Measurements from ENCODE around the gene GPC6.

Gene GPC6

DNA sequence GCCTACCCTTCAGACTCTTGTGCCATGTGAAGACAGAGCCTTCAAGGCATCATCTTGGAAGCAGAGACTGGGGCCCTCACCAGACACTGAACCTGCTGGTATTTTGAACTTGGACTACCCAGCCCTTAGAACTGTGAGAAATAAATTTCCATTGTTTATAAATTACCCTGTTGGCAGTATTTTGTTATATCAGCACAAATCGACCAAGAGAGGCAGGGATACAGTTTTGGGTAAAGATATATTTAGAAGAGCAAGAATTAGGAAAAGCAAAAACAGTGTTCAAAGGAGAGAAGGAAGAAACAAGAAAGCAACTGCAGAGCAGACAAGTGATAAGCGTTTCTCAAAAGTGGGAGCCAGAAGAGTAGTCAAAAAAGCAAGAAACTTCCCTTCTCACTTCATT is 652.1 kb downstream of the GPC6 start:
- no peak for DNase-seq (ENCODE audit: extremely low spot score)
- CTCF ChIA-PET = no interaction called here
- TF ChIP-seq BHLHE40 (IDR thresholded peaks at IDR 0.05; ENCODE audit: borderline replicate concordance) (no peak), ZNF384 (IDR thresholded peaks at IDR 0.05) (no peak), ELF4 (IDR thresholded peaks at IDR 0.05) (no peak), L3MBTL2 (conservative IDR thresholded peaks at IDR 0.05) (no peak), HDGF (IDR thresholded peaks at IDR 0.05; ENCODE audit: borderline replicate concordance) (no peak), FOXA1 (IDR thresholded peaks at IDR 0.05) (no peak)

DNA sequence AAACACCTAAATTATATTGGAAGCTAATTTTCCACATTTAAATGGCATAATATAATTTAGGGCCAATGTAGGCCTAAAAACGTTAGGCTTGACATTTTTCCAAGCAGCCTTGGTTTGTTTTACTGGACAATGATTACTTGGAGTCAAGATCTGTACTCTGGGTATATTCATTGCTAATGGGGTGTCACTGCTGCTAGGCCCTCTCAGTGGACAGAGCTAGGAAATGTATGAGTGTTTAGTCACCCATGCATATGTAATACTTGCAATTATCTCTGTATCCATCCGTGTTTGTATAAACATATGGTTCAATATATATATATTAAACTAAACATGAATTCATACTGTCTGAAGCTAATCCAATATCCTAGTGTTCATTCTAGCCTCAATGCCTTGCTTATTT is 654.8 kb downstream of the GPC6 start:
- no peak for DNase-seq (ENCODE audit: extremely low spot score)
- POLR2A ChIA-PET = no interaction called here
- TF ChIP-seq CTBP1 (IDR thresholded peaks at IDR 0.05; ENCODE audit: borderline replicate concordance) (no peak), L3MBTL2 (conservative IDR thresholded peaks at IDR 0.05) (no peak), LEF1 (IDR thresholded peaks at IDR 0.05; ENCODE audit: borderline replicate concordance) (no peak), SUZ12 (IDR thresholded peaks at IDR 0.05) (no peak), TARDBP (IDR thresholded peaks at IDR 0.05) (no peak), FOXM1 (IDR thresholded peaks at IDR 0.05; ENCODE audit: borderline replicate concordance) (no peak), HDGF (IDR thresholded peaks at IDR 0.05; ENCODE audit: borderline replicate concordance) (no peak), NFRKB (IDR thresholded peaks at IDR 0.05) (no peak), BHLHE40 (IDR thresholded peaks at IDR 0.05; ENCODE audit: borderline replicate concordance) (no peak), SP1 (IDR thresholded peaks at IDR 0.05) (no peak), ELF4 (IDR thresholded peaks at IDR 0.05) (no peak), FOXK2 (IDR thresholded peaks at IDR 0.05) (no peak), ARNT (IDR thresholded peaks at IDR 0.05) (no peak), ZNF384 (IDR thresholded peaks at IDR 0.05) (no peak), FOXA1 (IDR thresholded peaks at IDR 0.05) (no peak)
- TF ChIP-seq, protein P1, sequence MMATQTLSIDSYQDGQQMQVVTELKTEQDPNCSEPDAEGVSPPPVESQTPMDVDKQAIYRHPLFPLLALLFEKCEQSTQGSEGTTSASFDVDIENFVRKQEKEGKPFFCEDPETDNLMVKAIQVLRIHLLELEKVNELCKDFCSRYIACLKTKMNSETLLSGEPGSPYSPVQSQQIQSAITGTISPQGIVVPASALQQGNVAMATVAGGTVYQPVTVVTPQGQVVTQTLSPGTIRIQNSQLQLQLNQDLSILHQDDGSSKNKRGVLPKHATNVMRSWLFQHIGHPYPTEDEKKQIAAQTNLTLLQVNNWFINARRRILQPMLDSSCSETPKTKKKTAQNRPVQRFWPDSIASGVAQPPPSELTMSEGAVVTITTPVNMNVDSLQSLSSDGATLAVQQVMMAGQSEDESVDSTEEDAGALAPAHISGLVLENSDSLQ (IDR thresholded peaks at IDR 0.05) = no peak
- CTCF ChIA-PET = no interaction called here

More for the DNA sequence above, 652.1 kb downstream of the GPC6 start:
- POLR2A ChIA-PET = no interaction called here

DNA sequence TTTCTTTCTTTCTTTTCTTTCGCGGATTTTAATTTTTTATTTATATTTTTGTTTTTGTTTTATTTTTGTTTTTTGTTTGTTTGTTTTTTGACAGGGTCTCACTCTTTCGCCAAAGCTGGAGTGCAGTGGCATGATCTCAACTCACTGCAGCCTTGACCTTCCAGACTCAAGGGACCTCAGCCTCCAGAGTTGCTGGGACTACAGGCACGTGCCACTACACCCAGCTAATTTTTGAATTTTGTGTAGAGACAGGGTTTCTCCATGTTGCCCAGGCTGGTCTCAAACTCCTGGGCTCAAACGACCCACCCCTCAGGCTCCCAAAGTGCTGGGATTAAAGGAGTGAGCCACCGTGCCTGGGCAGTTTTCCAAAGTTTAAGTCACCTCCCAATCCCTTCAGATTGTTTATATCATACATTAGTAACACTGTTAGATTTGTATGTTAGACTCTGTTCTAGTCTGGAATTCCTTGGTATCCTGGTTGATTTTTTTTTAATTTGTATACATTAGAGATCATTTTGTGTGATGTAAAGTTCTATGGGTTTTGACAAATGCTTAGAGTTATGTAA is 655.6 kb downstream of the GPC6 start:
- DNase-seq (ENCODE audit: extremely low spot score) = no peak
- ChIA-PET CTCF (no interaction called here), POLR2A (no interaction called here)
- TF ChIP-seq, protein P1 (IDR thresholded peaks at IDR 0.05) = no peak
- TF ChIP-seq FOXK2 (IDR thresholded peaks at IDR 0.05) (no peak), HDGF (IDR thresholded peaks at IDR 0.05; ENCODE audit: borderline replicate concordance) (no peak), CTBP1 (IDR thresholded peaks at IDR 0.05; ENCODE audit: borderline replicate concordance) (no peak), L3MBTL2 (conservative IDR thresholded peaks at IDR 0.05) (no peak), NFRKB (IDR thresholded peaks at IDR 0.05) (no peak), FOXM1 (IDR thresholded peaks at IDR 0.05; ENCODE audit: borderline replicate concordance) (no peak), TARDBP (IDR thresholded peaks at IDR 0.05) (no peak), SP1 (IDR thresholded peaks at IDR 0.05) (no peak), ZNF384 (IDR thresholded peaks at IDR 0.05) (no peak), LEF1 (IDR thresholded peaks at IDR 0.05; ENCODE audit: borderline replicate concordance) (no peak), ARNT (IDR thresholded peaks at IDR 0.05) (no peak), FOXA1 (IDR thresholded peaks at IDR 0.05) (no peak), ELF4 (IDR thresholded peaks at IDR 0.05) (no peak), BHLHE40 (IDR thresholded peaks at IDR 0.05; ENCODE audit: borderline replicate concordance) (no peak), SUZ12 (IDR thresholded peaks at IDR 0.05) (no peak)

DNA sequence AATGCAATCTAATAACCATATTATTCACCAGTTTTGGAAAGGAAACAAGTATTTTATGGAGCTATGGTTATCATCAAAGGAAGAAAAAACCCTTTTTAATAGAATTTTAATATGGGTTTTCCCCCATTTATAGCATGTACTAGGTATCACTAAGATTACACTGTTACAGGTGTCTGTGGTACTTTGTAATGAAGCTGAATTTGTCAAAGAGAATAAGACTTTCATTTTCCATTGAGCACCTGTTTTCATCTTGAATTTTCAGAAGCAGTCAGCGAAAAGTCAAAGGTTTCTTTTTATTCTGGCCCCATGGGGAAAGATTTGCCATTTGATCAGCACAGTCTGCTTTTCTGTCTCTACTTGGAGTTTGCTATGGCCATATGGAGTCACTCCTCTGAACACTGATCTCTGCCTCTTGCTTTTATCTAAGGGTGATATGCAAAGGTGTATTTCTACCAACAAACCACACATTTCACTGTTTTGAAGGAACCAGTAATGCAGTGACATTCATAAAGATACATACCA is 662.9 kb downstream of the GPC6 start:
- ChIA-PET POLR2A (no interaction called here), CTCF (no interaction called here)

DNA sequence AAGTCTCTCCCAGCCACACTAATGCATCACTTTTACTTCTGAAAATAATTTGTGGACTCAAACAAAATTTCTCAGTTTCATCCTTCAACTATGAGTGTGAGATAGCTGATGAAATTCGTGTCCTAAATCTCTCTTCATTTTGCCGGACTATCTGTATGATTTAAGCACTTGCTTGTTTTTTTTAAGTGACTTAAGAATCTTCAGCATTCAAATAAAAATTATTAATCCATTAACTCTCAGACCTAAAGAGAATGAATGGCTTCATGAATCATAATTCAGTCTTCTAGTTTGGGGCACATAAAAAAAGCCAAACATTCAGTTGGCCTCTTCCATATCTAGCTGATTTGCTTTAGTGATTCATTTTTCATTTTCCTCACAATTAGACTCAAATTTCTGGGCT is 673.4 kb downstream of the GPC6 start:
- ChIA-PET CTCF (no interaction called here), POLR2A (no interaction called here)
- TF ChIP-seq CTBP1 (IDR thresholded peaks at IDR 0.05; ENCODE audit: borderline replicate concordance) = no peak
- TF ChIP-seq FOXA1 (IDR thresholded peaks at IDR 0.05) = no peak
- TF ChIP-seq, protein P1 (IDR thresholded peaks at IDR 0.05) = no peak
- no peak for TF ChIP-seq FOXK2 (IDR thresholded peaks at IDR 0.05)
- TF ChIP-seq SP1 (IDR thresholded peaks at IDR 0.05) = no peak
- TF ChIP-seq FOXM1 (IDR thresholded peaks at IDR 0.05; ENCODE audit: borderline replicate concordance) = no peak
- DNase-seq (ENCODE audit: extremely low spot score) = no peak

More for the DNA sequence above, 662.9 kb downstream of the GPC6 start:
- TF ChIP-seq ELF4 (IDR thresholded peaks at IDR 0.05) (no peak), ARNT (IDR thresholded peaks at IDR 0.05) (no peak), LEF1 (IDR thresholded peaks at IDR 0.05; ENCODE audit: borderline replicate concordance) (no peak), ZNF384 (IDR thresholded peaks at IDR 0.05) (no peak), SP1 (IDR thresholded peaks at IDR 0.05) (no peak)
- DNase-seq (ENCODE audit: extremely low spot score) = no peak

DNA sequence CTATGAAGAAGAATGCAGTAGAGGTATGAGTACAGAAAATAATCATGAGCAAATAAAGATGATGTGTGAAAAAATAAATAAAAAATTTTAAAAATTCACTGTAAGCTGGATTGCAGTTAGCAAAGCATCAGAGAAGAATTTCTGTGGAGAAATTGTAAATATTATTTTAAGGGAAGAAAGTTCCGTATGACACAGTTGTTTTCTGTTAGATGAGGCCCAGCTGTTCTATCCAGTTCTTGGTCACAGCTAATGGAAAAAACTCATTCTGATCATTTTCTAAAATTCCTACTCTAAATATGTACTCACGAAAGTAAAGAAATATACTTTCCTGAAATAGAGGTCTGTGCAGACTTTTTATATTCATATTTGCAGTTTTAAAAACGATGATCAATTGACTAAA is 674.1 kb downstream of the GPC6 start:
- POLR2A ChIA-PET = no interaction called here
- CTCF ChIA-PET = no interaction called here
- DNase-seq (ENCODE audit: extremely low spot score) = no peak
- no peak for TF ChIP-seq ZNF384 (IDR thresholded peaks at IDR 0.05)
- TF ChIP-seq FOXA1 (IDR thresholded peaks at IDR 0.05) = no peak
- no peak for TF ChIP-seq ARNT (IDR thresholded peaks at IDR 0.05)
- TF ChIP-seq FOXM1 (IDR thresholded peaks at IDR 0.05; ENCODE audit: borderline replicate concordance) = no peak
- no peak for TF ChIP-seq LEF1 (IDR thresholded peaks at IDR 0.05; ENCODE audit: borderline replicate concordance)
- no peak for TF ChIP-seq SUZ12 (IDR thresholded peaks at IDR 0.05)
- no peak for TF ChIP-seq FOXK2 (IDR thresholded peaks at IDR 0.05)
- no peak for TF ChIP-seq CTBP1 (IDR thresholded peaks at IDR 0.05; ENCODE audit: borderline replicate concordance)
